ENCODE measurements around the gene CDC34.
A peak's percentile ranks its signal among the peaks of the same experiment; 100 is the strongest.

The CDC34 gene

GRCh38 chr19:519449-519865 is 12.1 kb upstream of the CDC34 start:
- no peak for DNase-seq (ENCODE audit: low read depth in 4 of 4, low spot score in 1 of 4)

DNA sequence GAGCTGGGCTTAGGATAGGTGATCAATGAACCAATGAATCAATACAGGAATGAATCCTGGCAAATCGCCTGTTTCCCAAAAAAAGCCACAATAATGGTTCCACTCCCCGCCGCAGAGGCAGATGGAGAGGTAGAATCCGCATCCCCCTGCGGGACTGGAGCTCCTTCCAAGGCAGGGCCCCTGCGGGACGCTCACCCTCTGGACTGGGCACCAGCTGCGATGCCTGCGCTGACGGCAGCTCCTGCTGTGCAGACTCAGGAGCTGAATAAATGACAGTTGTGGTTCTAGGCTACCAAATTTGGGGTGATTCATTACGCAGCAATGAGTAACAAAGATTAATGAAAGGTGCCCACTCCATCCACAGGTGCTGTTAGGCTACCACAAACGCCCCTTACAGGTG is 8.8 kb upstream of the CDC34 start:
- DNase-seq (ENCODE audit: low read depth in 4 of 4, low spot score in 1 of 4): no peak

- no peak for DNase-seq (ENCODE audit: low read depth in 4 of 4, low spot score in 1 of 4)
Observed at GRCh38 chr19:524062-524674, 7.4 kb upstream of the CDC34 start.

DNA sequence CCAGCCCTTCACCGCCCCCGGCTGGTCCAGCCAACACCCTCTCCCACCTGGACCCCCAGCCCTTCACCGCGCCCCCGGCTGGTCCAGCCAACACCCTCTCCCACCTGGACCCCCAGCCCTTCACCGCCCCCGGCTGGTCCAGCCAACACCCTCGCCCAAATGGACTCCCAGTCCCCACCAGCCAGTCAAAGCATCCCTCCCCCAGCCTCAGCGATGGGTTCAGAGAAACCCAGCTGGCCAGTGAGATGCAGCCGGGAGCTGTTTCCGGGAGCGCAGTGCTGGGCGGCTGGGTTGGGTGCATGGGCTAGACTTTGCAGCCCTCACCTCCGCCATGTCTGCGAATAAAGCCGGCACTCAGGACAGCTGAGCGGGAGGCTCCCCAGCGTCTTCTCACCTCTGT is 6.5 kb upstream of the CDC34 start:
- no peak for DNase-seq (ENCODE audit: low read depth in 4 of 4, low spot score in 1 of 4)

DNA sequence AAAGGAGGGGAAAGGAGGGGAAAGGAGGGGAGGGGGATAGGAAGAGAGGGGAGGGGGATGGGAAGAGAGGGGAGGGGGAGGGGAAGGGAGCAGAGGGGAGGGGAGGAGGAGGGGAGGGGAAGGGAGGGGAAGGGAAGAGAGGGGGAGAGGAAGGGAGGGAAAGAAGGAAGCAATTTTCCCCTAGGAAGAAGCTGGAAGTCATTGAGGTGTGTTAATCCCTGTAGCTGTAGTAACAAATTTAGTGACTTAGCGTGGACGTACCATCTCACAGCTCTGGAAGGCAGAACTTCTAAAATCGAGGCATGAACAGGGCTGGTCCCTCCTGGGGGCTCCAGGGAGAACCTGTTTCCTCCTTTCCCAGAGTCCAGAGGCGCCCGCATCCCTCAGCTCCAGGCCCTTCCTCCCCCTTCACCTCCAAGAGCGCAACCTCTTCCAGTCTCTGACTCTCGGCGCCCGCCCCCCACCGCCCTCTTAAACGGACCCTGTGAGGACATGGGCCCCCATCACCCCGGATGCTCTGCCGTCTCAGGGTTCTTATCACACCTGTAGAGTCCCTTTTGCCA is 5.6 kb upstream of the CDC34 start:
- DNase-seq (ENCODE audit: low read depth in 4 of 4, low spot score in 1 of 4): no peak

GRCh38 chr19:530134-531008 is 1.2 kb upstream of the CDC34 start:
- no peak for DNase-seq (ENCODE audit: low read depth in 4 of 4, low spot score in 1 of 4)

GRCh38 chr19:531009-531752 is 379 bp upstream of the CDC34 start:
- peak; percentile 65 to 84 (median 72) for DNase-seq (ENCODE audit: low read depth in 4 of 4, low spot score in 1 of 4)

- no peak for DNase-seq (ENCODE audit: low read depth in 4 of 4, low spot score in 1 of 4)
Observed at GRCh38 chr19:532561-533363, 1.2 kb downstream of the CDC34 start.

DNA sequence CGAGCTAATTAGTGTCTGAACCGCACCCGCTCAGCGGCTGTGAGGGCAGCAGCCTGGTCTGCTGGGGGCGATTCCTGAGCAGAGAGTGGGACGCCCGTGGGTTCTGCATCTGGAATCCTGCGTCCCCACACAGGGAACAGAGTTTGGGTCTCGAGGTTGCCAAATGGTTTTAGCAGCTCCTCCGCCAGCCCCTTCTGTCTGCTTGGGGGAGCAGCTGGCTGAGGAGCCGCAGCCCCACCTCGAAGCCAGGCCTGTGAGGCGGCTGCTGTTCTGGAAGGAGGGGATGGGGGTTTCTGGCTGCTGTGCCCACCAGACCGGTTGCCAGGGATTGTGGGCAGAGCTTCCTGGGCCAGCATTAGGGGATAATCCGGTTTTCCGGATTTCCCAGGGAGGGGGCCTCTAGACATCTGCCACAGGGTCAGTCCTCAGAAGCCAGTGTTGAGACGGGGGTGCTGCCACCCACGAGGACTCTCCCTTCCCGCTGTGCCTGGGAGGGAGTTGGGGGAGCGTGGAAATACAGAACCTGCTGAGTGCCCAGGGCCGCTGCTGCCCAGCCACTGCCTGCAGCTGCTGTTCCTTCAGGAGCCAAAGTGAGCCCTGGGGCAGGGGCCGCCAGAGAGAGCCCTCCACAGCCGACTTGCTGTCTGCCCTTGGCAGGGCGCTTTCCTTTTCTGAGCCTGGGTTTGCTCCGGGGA is 2.0 kb downstream of the CDC34 start:
- DNase-seq (ENCODE audit: low read depth in 4 of 4, low spot score in 1 of 4): no peak

DNA sequence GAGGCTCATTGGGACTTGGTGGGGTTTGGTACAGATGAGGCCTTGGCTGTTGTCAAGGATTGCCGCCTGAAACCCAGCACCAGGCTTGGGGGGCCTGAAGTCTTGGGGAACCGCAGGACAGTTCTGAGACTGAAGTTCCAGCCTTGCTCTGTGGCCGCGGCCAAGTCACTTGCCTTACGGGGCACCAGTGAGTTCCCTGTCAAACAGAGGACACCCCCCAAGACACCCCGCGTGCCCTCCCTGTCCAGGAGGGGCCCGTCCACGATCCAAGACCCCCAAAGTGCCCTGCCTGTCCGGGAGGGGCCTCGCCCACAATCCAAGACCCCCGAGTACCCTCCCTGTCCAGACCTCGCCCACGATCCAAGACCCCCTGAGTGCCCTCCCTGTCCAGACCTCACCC is 2.5 kb downstream of the CDC34 start:
- no peak for DNase-seq (ENCODE audit: low read depth in 4 of 4, low spot score in 1 of 4)

- no peak for DNase-seq (ENCODE audit: low read depth in 4 of 4, low spot score in 1 of 4)
Observed at GRCh38 chr19:535017-535835, 3.7 kb downstream of the CDC34 start.

DNA sequence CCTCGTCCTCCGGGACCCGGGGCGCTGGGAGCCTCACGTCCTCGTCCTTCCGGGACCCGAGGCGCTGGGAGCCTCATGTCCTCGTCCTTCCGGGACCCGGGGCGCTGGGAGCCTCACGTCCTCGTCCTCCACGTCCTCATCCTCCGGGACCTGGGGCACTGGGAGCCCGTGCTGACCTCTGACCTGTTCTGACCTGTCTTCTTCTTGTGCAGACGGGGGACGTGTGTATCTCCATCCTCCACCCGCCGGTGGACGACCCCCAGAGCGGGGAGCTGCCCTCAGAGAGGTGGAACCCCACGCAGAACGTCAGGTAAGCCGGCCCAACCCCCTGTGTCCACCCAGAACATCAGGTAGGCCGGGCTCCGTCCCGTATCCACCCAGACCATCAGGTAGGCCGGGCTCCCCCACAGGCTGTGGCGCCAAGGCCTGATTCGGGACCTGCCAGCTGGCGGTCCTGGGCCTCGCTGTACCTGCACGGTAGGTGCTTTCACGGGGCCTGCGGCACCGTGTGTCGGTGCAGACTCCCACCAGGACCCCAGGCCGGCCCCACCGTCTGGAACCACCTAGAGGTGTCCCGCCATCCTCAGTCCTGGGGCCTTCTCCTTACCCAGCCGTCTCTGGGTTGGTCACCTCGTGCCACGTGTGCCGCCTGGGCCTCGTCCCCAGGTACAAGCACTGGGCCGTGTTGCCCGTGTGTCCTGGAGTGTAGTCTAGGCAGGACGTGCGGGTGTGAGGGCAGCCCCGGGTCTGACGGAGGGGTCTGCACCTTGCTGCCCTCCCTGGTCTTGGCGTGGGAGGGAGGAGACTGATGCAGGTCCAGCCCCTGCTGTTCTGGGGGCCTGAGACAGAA is 4.7 kb downstream of the CDC34 start:
- DNase-seq (ENCODE audit: low read depth in 4 of 4, low spot score in 1 of 4): no peak

- no peak for DNase-seq (ENCODE audit: low read depth in 4 of 4, low spot score in 1 of 4)
Observed at GRCh38 chr19:536881-537404, 5.4 kb downstream of the CDC34 start.

DNA sequence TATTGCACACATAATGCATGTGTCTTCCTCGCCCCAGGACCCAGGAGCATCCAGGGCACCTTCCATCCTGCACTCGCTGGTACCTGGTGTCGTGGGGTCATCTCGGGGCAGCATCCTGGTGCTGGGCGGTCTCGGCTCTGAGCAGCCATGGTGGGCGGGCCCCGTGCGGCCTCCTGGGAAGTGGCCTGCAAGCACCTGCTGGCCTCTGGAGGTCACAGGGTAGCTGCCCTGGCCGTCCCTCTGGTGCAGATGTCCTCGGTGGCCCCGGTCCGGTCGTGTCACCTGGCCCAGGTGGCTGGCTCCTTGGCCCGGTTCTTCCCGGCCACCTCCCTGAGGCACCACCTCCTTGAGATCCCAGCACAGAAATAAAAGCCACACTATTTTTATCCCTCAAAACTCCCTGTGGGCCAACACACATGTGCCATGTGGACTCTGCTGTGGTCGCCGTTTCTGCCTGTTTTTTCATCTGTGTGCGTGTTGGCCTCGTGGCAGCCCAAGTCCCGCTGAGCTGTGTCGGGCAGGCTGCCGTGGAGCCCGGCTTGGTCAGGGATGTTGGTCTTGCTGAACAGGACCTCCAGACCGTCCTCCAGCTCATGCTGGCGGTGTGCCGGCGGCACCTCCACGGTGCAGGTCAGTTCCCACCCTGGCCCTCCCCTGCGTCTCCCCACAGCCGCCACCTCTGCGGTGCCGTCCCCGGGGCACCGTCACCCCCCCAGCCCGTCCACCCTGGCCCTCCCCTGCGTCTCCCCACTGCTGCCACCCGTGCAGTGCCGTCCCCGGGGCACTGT is 7.3 kb downstream of the CDC34 start:
- no peak for DNase-seq (ENCODE audit: low read depth in 4 of 4, low spot score in 1 of 4)

DNA sequence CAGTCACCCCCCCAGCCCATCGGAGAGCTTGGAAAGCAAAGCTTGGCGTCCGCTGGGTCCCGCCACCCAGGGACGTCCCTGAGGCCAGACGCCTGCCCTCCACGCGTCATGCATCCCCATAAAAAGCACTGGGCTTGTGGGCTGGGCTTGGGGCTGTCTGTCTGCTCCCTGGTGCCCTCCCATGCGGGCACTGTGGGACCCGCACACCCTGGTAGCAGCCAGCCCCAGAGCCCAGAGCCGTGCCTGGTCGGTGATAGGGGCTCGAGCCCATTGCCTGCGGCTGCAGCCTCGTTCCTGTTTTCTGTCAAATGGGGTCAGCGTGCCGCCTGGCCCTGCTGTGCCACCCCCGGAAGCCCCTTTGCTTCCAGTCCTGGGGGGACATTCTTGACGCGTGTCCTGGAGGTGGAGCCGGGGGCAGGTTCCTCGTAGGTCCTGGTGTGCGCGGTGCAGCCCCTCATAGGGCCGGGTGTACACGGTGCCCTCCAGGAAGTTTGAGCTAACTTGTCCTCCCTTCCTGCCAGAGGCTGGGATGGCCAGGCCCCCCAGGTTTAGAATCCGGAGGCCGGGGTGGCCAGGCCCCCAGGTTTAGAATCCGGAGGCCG is 8.0 kb downstream of the CDC34 start:
- no peak for DNase-seq (ENCODE audit: low read depth in 4 of 4, low spot score in 1 of 4)

DNA sequence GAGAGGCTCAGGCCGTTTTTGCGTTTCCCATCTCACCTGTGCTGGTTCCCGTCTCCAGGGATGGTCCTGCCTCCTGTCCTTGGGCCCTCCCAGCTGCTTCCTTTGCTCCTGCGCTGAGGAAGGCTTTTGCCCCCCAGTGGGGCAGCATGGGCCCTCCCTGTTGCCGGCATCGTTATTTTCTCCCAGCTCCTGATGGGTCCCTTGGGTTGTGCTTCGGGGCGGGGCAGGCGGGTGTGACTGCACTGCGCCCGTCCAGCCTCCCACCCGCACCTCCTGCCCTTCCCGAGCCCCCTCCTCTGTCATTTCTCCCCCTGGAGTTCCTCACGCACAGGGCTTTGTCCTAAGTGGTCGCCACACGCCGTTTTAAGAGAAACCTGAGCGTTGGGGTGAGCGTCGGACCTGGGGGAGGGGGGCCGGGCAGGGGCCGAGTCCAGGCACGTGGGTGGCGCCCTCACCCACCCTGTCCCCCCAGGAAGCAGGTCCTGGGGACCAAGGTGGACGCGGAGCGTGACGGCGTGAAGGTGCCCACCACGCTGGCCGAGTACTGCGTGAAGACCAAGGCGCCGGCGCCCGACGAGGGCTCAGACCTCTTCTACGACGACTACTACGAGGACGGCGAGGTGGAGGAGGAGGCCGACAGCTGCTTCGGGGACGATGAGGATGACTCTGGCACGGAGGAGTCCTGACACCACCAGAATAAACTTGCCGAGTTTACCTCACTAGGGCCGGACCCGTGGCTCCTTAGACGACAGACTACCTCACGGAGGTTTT is 9.5 kb downstream of the CDC34 start:
- DNase-seq (ENCODE audit: low read depth in 4 of 4, low spot score in 1 of 4): no peak

Data from stimulated activated CD4-positive, alpha-beta T cell treated with anti-CD3 and anti-CD28 coated beads, Interleukin-1b, Interleukin-23, amount 100 ng/mL, for 24 hours (primary cell).